ENCODE results near the gene PDZD4.

PDZD4 gene

DNA sequence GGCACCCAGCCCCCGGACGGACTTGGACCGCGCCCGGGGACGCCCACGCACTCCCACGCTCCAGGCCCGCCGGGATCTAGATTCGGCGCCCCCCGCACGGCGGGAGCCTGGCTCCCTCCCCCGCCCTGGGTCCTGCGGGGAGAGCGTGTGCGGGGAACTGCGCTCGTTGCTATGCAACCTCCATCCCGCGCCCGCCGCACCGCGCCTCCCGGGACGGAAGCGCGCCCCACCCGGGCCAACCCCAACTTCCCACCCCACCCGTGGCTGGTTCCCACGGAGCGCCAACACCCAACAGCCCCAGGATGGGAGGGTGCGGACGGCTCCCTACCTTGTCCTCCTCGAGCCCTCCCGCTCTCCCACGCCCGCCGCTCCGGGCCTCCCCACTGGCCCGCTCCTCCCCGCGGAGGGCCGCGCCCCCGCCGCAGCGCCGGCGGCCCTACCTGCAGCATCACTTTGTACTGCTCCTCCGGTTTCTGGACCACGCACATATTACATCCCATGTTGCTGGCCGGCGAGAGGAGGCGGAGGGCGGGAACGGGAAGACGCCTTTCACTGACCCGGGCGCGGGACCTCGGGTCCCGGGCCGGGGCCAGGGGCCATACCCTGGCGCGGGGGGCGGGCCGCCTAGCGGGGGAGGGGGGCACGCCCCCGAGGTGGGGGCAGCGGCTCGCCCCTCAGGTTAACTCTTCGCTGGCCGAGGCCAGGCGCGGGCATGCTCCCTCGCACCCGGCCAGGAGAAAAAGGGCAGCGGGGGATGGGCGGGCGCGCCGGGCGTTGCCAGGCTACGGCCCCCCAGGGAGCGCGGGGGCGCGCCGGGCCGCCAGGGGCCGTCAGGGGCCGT, at the start of gene PDZD4:
TSS of gene PDZD4 (minus strand) at position 746 of the 841 bp plus-strand sequence. CDS start at position 500, 246 bp downstream.
- H3K4me3 ChIP-seq (ENCODE audit: low read length): no peak within 1 kb of the TSS
- no peak for TF ChIP-seq ZNF274 (IDR thresholded peaks at IDR 0.05; ENCODE audit: low read depth, low read length)

DNA sequence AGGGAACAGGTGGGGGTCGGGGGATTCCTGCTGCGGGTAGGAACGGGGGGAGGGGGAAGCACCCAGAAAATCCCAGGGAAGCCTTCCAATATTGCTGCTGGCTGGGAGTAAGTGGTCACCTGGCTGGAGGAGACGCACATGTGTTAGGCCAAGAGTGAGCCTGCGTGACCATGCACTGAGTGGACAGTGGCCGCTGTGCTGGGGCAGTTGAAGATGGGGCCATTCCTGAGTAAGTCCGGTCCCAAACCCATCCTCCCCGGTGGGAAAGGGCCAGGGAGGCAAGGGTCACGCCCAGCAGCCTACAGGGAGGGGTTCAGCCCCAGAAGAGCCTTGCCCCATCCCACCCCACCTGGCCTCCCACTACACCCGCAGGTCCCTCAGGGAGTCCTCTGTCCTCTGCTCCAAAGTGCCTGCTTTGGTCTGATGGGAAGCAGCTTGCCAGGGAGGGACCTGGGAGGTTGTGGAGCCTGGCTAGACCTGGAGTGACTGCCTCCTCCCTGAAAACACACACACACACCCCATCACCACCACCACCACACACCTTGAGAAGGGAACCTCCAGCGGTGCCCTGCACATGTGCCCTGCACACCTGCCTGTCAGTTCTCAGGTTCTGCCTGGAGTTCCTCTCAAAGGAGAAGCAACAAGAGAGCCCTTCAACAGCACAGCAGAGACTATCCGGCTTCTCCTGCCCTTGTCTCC, 49.5 kb upstream of the PDZD4 start:
- H3K4me3 ChIP-seq (ENCODE audit: low read length): no peak overlapping the region
- TF ChIP-seq ZNF274 (IDR thresholded peaks at IDR 0.05; ENCODE audit: low read depth, low read length): no peak

- TF ChIP-seq ZNF274 (IDR thresholded peaks at IDR 0.05; ENCODE audit: low read depth, low read length): no peak
These were observed 48.8 kb upstream of the PDZD4 start for GRCh38 chrX:153878969-153879653.

DNA sequence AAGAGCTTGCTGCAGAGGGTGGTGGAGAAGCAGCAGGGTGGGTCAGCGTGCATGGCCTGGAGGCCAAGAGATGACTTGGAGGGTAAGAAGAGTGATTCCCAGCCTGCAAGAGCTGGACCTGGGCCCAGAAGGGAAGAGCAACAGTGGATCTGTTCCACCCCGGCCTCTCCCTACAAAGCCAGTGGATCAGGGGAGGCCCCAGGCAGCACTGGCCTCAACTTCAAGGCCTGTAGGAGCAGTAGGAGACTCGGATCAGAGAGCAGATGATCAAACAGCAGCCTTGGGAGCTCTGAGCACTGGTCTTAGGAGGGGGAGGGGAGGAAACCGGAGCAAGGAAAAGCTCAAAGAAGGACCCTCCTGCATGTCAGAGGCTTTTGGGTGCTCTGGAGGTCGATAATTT, 48.0 kb upstream of the PDZD4 start:
- no peak for TF ChIP-seq ZNF274 (IDR thresholded peaks at IDR 0.05; ENCODE audit: low read depth, low read length)
- no peak overlapping the region for H3K4me3 ChIP-seq (ENCODE audit: low read length)

More at GRCh38 chrX:153878969-153879653, 48.8 kb upstream of the PDZD4 start:
- H3K4me3 ChIP-seq (ENCODE audit: low read length): no peak overlapping the region

DNA sequence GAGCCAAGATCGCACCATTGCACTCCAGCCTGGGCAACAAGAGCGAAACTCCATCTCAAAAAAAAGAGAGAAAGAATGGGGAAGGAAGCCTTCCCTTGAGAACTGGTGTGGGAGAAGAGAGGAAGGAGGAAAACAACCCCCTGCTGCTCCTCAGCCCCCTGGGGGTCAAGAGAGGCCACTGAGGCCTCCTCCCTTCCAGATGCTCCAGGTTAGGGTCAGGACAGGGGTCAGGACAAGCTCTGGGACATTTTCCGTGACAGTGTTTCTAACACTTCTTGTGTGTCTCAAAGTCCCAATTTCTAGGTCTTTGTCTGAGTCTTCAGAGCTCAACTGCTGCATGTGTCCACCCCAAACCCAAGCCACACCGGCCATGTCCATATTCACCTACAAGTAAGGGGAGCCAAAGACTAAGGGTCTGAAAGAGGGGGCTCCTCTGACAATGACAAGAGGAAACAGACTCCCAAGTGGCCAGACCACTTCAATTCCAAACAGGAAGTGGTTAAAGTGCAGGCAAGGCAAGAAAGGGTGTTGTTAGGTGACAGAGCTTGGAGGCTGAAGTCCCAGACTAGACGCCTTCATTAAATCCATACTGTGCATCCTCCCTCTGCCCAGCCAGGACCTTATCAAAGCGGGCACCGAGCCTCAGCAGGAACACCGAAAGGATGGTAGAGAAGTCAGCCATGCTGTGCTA, 47.4 kb upstream of the PDZD4 start:
- no peak overlapping the region for H3K4me3 ChIP-seq (ENCODE audit: low read length)
- TF ChIP-seq ZNF274 (IDR thresholded peaks at IDR 0.05; ENCODE audit: low read depth, low read length): no peak

DNA sequence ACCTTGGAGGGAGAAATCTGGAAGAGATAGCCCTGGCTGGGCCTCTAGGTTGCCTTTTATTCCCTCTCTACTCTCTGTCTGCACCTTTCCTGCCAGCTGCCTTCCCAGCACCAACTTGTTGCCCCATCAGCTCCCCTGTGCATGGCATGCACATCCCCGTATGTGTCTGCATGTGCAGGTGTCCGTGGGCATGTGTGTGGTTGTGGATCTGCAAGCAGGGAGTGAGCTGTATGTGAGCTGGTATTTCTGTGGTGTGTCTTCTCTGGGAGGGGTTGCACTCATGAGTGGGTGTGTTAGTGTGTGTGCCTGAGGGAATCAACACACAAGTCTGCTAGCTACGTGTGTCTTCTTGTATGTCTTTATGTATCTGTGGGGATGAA, 45.8 kb upstream of the PDZD4 start:
- TF ChIP-seq ZNF274 (IDR thresholded peaks at IDR 0.05; ENCODE audit: low read depth, low read length): no peak
- H3K4me3 ChIP-seq (ENCODE audit: low read length): no peak overlapping the region

- TF ChIP-seq ZNF274 (IDR thresholded peaks at IDR 0.05; ENCODE audit: low read depth, low read length): no peak
- no peak overlapping the region for H3K4me3 ChIP-seq (ENCODE audit: low read length)
These were observed 45.2 kb upstream of the PDZD4 start for GRCh38 chrX:153875391-153876111.

DNA sequence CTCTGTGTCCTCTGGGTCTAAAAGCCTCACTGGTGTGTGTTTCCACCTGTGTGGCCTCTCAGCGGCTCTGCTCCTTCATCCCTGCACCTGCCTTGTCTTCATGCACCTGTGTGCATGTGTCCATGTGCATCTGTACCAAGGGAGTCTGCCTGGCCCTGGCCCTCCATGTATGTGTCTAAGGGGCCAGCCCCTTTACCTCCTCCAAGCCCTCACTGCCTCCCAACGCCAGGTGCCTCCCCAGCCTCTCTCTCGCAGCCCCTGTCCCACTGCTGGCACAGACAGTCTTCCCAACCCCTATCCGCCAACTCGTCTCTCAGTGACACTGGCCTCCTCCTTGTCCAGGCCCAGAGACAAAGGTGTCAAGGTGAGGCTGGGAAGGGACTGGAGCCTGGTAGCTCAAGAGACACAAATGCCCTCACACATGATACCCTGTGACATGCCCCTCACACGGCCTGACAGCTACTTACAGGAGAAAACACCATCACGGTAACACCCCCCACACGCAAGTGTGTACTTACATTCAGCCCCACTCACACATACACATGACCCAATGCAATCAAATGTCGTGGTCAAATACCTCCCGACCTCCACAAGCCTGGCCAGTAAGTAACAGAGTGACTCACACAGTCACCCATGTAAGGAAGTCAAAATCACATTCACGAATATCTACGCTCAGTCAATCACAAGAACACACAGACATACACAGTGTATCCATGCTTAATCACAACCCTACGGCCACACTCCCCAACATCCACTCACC, 44.2 kb upstream of the PDZD4 start:
- TF ChIP-seq ZNF274 (IDR thresholded peaks at IDR 0.05; ENCODE audit: low read depth, low read length): no peak
- no peak overlapping the region for H3K4me3 ChIP-seq (ENCODE audit: low read length)

- no peak for TF ChIP-seq ZNF274 (IDR thresholded peaks at IDR 0.05; ENCODE audit: low read depth, low read length)
- no peak overlapping the region for H3K4me3 ChIP-seq (ENCODE audit: low read length)
These were observed 43.7 kb upstream of the PDZD4 start for GRCh38 chrX:153874085-153874365.

DNA sequence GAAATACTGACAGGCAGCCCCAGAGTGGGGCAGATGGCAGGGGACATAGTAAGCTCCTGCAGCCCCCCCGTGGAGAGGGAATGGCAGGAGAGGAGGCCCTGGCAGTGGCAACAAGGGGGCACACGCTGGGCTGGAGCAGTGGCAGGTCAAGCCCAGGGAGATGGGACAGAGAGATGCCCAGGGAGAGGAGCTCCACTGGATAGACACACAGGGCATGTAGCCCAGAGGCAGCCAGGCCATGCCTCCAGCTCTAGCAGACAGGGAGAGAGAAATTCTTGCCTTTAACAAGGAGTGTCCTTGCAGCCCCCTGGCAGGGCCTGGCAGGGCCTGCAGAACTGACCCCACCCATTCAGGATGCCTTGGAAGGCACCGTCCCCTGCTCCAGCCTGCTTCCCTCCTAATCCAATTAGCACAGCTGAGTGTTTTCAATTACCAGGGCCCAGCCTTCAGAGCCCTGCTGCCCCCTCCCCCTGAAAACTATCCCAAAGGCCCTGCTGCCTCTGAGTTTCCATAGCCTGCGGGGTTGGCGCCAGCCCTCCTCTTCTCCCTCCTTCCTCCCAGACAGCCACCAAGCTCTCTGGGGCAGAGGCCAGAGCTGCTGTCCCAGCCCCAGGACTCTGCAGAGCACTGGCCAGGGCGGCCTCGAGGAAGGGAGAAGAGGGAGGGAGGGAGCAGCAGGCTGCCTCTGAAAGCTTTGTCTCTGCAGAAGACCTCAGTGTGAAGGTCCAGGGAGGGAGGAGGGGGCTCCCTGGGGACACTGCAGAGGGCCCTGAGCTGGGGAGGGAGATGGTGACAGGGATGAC, 43.1 kb upstream of the PDZD4 start:
- no peak for TF ChIP-seq ZNF274 (IDR thresholded peaks at IDR 0.05; ENCODE audit: low read depth, low read length)

GRCh38 chrX:153871946-153872878, 41.9 kb upstream of the PDZD4 start:
- no peak overlapping the region for H3K4me3 ChIP-seq (ENCODE audit: low read length)
- TF ChIP-seq ZNF274 (IDR thresholded peaks at IDR 0.05; ENCODE audit: low read depth, low read length): no peak

More for the DNA sequence above, 43.1 kb upstream of the PDZD4 start:
- H3K4me3 ChIP-seq (ENCODE audit: low read length): no peak overlapping the region
